GM19238 (cell line): ENCODE results near the gene OR2T35.

ENCODE experiments used
- DNase-seq: peaks from one replicate; pipeline ENCODE4 v3.0.0; 2011; ENCODE audit warnings: low spot score; ENCODE audit not compliant: insufficient read length

OR2T35 gene

GRCh38 chr1:248625971-248626370, 19.1 kb downstream of the OR2T35 start:
- no peak for DNase-seq

- no peak for DNase-seq
Observed at GRCh38 chr1:248625166-248625565, 19.9 kb downstream of the OR2T35 start.

DNA sequence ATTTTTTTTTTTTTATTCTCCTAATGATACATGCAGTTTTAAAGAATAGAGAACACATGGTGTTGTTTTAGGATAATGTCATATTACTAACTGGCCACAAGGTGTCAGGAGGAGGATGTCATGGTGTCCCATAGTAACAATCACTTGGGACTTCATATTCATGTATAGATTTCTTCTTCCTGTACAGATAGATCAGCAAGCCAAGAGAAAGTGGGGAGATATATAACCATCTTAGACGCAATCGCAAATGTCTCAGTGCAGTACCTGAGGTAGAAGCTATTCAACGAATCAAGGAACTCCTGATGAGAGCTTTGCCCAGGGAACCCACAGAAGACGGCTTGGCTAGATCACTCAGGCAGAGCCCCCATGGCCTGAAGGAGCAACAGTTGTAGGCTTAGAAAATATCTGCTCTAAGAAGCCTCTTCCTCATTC, 22.5 kb downstream of the OR2T35 start:
- peak; percentile 35 for DNase-seq

GRCh38 chr1:248621770-248622169, 23.3 kb downstream of the OR2T35 start:
- no peak for DNase-seq

GRCh38 chr1:248618878-248619277, 26.2 kb downstream of the OR2T35 start:
- no peak for DNase-seq

GRCh38 chr1:248618119-248618518, 27.0 kb downstream of the OR2T35 start:
- no peak for DNase-seq

GRCh38 chr1:248613742-248614141, 31.3 kb downstream of the OR2T35 start:
- DNase-seq: no peak

GRCh38 chr1:248611883-248612414, 33.1 kb downstream of the OR2T35 start:
- no peak for DNase-seq

GRCh38 chr1:248610301-248610700, 34.8 kb downstream of the OR2T35 start:
- no peak for DNase-seq

DNA sequence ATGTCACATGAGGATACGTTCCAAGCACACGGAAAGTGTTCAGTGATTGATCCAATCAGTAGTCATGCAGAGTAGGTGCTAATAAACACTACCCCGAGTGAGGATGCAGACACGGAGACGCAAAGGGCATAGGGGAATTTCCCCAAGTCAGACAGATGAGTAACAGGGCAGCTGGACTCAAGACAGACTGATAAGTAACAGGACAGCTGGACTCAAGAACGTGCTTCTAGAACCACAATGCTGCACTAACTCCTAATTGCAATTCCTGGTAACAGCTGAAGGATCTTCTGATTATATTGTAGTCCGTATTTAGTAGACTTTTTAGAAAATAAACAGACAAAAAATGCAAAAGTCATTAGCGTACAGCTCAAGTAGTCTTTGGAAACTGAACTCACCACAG, 45.7 kb downstream of the OR2T35 start:
- no peak for DNase-seq

GRCh38 chr1:248597589-248597988, 47.5 kb downstream of the OR2T35 start, which contains the start of gene OR2T10:
TSS of gene OR2T10 (minus strand) at chr1:248597700. CDS start at chr1:248593768, 3,932 bp downstream.
- no peak for DNase-seq

- no peak for DNase-seq
Observed at GRCh38 chr1:248596615-248597014, 48.5 kb downstream of the OR2T35 start.

DNA sequence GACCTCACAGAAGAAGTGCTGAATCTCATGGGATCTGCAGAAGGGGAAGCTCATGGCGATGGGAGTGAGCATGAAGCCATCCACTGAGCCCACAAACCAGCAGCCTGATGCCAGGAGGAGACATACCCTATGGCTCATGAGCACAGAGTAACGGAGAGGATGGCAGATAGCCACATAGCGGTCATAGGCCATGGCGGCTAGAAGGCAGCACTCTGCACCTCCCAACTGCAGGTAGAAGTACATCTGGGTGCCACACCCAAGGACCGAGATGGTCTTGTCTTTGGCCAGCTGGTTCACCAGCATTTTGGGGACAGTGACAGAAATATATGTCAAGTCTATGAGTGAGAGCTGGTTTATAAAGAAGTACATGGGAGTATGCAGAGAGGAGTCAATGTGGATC, 51.9 kb downstream of the OR2T35 start:
- DNase-seq: no peak

- no peak for DNase-seq
Observed at GRCh38 chr1:248592655-248593054, 52.4 kb downstream of the OR2T35 start.

DNA sequence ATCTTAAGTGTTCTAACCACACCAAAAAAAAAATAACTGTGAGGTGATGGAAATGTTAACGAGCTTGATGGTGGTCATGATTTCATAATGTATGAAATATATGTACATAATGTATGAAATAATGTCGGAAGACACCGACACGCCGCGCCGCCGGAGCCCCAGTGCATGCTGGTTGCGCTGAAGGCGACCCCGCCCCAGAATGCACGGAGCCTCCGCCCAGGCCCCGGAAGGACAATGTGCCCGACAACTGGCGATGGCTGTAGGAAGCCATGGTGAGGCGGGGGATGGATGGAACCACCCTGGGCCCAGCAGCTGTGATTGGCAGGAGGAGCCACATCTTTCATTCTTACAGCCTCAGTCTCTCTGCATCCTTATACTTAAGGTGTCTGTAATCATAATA, 55.0 kb downstream of the OR2T35 start:
- DNase-seq: no peak

GRCh38 chr1:248589334-248589733, 55.7 kb downstream of the OR2T35 start:
- no peak for DNase-seq
